SK-N-SH treated with all-trans-retinoic acid at 6 μM for 48 hours (cell line): ENCODE measurements around the gene KLF11.

ENCODE experiments used
- ARNTL ChIP-seq: fragments of 450-650 bp; formaldehyde crosslinking; IDR thresholded peaks from 2 replicates; pipeline ENCODE4 v1.5.0; 2020; ENCODE audit warnings: low read depth, mild to moderate bottlenecking, moderate library complexity, borderline replicate concordance
- BACH2 ChIP-seq: fragments of 250-450 bp; sonication (Bioruptor Pico); IDR thresholded peaks from 2 replicates; pipeline ENCODE4 v1.9.0; 2021; ENCODE audit warnings: mild to moderate bottlenecking, borderline replicate concordance
- GLIS3 ChIP-seq: fragments of 250-450 bp; sonication (Bioruptor Pico); IDR thresholded peaks from 2 replicates; pipeline ENCODE4 v1.5.0; 2020; ENCODE audit warnings: mild to moderate bottlenecking, moderate library complexity
- OSR1 ChIP-seq: fragments of 250-450 bp; sonication (Bioruptor Pico); IDR thresholded peaks from 2 replicates; pipeline ENCODE4 v1.8.0; 2022; ENCODE audit warnings: moderate library complexity, mild to moderate bottlenecking, inconsistent platforms
- PPARA ChIP-seq: fragments of 250-450 bp; sonication (Bioruptor Pico); IDR thresholded peaks from 2 replicates; pipeline ENCODE4 v1.5.0; 2020; ENCODE audit warnings: mild to moderate bottlenecking, borderline replicate concordance
- SNAI2 ChIP-seq: fragments of 250-450 bp; sonication (Bioruptor Pico); IDR thresholded peaks from 2 replicates; pipeline ENCODE4 v1.5.0; 2020; ENCODE audit warnings: mild to moderate bottlenecking, moderate library complexity
- TF ChIP-seq, protein P1 (sequence below): fragments of 250-450 bp; sonication (Bioruptor Pico); IDR thresholded peaks from 2 replicates; pipeline ENCODE4 v1.5.1; 2020; ENCODE audit warnings: low read depth, mild to moderate bottlenecking, moderate library complexity

DNA sequence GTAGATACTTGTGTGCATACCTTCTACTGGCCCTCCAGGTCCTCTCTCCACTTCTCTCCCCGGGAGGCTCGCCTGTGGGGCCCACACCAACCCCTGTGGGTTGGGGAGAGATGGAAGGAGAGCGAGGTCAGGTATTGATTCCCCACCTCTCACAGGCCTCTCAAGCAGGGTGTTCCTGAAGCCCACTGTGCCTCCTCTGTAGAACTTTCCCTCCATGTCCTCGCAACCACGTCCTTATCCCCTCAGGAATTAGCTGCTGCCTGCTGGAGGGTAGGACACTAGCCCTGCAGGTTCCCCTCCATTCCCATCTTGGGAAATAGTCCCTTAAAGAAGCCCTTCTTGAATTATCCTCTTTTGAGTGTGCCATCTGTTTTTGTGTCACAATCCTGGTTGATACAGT, 38.9 kb upstream of the KLF11 start:
- TF ChIP-seq ARNTL (CRISPR knock-in tag), result no peak
- no peak for TF ChIP-seq SNAI2
- no peak for TF ChIP-seq GLIS3
- no peak for TF ChIP-seq PPARA (CRISPR knock-in tag)
- TF ChIP-seq, protein P1, sequence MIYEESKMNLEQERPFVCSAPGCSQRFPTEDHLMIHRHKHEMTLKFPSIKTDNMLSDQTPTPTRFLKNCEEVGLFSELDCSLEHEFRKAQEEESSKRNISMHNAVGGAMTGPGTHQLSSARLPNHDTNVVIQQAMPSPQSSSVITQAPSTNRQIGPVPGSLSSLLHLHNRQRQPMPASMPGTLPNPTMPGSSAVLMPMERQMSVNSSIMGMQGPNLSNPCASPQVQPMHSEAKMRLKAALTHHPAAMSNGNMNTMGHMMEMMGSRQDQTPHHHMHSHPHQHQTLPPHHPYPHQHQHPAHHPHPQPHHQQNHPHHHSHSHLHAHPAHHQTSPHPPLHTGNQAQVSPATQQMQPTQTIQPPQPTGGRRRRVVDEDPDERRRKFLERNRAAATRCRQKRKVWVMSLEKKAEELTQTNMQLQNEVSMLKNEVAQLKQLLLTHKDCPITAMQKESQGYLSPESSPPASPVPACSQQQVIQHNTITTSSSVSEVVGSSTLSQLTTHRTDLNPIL, result no peak
- no peak for TF ChIP-seq OSR1 (CRISPR knock-in tag)
- TF ChIP-seq BACH2 (CRISPR knock-in tag), result no peak
